Type B pancreatic cell (in vitro differentiated cells): Measurements from ENCODE around the gene DHRS3. TPM values are rescaled to one million over a fixed set of nuclear protein-coding genes. Genes with fewer than 3 reads are reported as not detected.
"Not testable (repeated sequence)": the region's sequence is repeated elsewhere in the genome, so short reads cannot be mapped to it uniquely, and the experiment has no call there.

Experiments used
- DNase-seq: peaks from one replicate; pipeline ENCODE4 v3.0.0; 2021; ENCODE audit warnings: mixed read lengths; ENCODE audit not compliant: unreplicated experiment; ENCODE audit errors: extremely low spot score
- H3K27ac Mint-ChIP-seq: 2 replicates; pipeline ENCODE4 v1.8.0; 2021; ENCODE audit warnings: mild to moderate bottlenecking, mixed read lengths
- H3K27me3 Mint-ChIP-seq: 2 replicates; pipeline ENCODE4 v1.8.0; 2021; ENCODE audit warnings: mixed read lengths
- H3K36me3 Mint-ChIP-seq: 2 replicates; pipeline ENCODE4 v1.8.0; 2021; ENCODE audit warnings: mixed read lengths
- H3K4me1 Mint-ChIP-seq: one replicate; pipeline ENCODE4 v1.8.0; 2021; ENCODE audit warnings: mixed read lengths; ENCODE audit not compliant: unreplicated experiment
- H3K4me3 Mint-ChIP-seq: 2 replicates; pipeline ENCODE4 v1.8.0; 2021; ENCODE audit warnings: mild to moderate bottlenecking, mixed read lengths
- H3K9me3 Mint-ChIP-seq: 2 replicates; pipeline ENCODE4 v1.8.0; 2021; ENCODE audit warnings: mixed read lengths
- CTCF ChIP-seq: fragments of 200-600 bp; sonication (generic); conservative IDR thresholded peaks from 2 replicates; pipeline ENCODE4 v1.5.0; 2021; ENCODE audit warnings: antibody characterized with exemption, mild to moderate bottlenecking
- total RNA-seq: library from RNA; stranded (reverse); gene quantifications from 2 replicates; pipeline ENCODE4 v1.2.1, GENCODE V29; 2021; ENCODE audit warnings: low replicate concordance

The DHRS3 gene
- total RNA-seq, 1 donor from 2014 or later: 143 TPM

GRCh38 chr1:12568009-12568767 lies 49.8 kb downstream of the DHRS3 start:
- DNase-seq: no peak
- peaks cover 32% of the 10 kb centered on the region for H3K36me3 Mint-ChIP-seq
- no peak for TF ChIP-seq CTCF
- H3K4me1 Mint-ChIP-seq: no peaks in the 10 kb centered on the region
- H3K4me3 Mint-ChIP-seq: no peak overlapping the region
- H3K27me3 Mint-ChIP-seq: no peaks in the 10 kb centered on the region
- no peaks in the 10 kb centered on the region for H3K9me3 Mint-ChIP-seq
- peak overlapping the region; percentile 77 for H3K27ac Mint-ChIP-seq

DNA sequence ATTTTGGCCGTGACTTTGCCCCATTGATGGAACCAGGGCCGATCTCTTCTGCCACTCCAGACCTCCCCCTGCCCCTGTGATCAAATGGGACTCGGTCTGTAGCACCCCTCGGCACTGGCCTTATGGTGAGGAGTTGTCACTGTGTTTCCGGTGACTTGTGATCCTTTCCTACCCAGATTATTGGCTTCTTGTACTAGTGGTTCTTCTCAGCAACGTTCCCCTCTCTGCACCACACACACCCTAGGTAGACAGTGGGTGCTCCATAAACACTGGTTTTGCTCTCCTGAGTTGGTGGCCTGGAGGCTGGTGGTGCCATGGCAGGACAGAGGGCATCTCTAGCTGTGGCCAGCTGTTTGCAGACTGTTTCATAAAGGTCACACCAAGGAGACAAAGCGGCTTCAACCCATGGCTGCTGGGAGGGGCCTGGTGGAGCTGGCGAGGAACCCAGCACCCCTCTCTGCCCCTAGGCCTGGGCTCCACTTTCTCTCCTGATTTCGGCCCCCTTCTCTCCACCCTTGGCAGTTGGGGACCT lies 50.7 kb downstream of the DHRS3 start:
- Mint-ChIP-seq H3K27me3 (no peaks in the 10 kb centered on the region), H3K4me3 (no peak overlapping the region), H3K27ac (peak overlapping the region; percentile 77), H3K4me1 (no peaks in the 10 kb centered on the region), H3K9me3 (peaks cover 8% of the 10 kb centered on the region), H3K36me3 (peaks cover 27% of the 10 kb centered on the region)
- no peak for DNase-seq
- TF ChIP-seq CTCF: no peak

DNA sequence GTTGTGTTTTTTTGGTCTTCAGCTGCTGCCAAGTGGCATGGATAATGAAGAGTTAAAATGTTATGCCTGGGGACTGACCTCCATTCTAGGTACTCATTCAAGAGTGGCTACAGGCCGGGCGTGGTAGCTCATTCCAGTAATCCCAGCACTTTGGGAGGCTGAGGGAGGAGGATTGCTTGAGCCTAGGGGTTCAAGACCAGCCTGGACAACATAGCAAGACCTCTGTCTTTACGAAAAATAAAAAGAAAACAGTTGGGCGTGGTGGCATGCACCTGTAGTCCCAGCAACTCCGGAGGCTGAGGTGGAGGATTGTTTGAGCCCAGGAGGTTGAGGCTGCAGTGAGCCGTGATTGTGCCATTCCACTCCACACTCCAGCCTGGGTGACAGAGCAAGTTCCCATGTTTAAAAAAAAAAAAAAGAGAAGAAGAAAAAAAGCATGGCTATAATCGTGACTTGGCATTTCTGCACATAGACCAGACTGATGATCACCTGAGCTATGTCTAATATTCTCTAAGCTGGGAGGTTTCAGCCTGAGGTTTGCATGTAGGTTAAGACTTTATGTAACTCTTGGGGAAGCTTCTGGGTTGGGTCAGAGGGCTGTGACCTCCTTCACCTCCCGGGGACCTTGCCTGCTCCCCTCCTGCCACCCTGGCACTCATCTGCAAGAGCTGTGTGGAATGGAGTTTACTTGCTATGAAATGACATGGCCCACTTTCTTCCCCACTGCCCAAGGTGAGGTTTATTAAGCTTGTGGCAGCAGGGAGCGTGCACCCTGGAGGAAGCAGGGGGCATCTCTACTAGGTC lies 51.3 kb downstream of the DHRS3 start:
- Mint-ChIP-seq H3K4me3 (no peak overlapping the region), H3K4me1 (no peaks in the 10 kb centered on the region), H3K36me3 (peaks cover 26% of the 10 kb centered on the region), H3K9me3 (peaks cover 9% of the 10 kb centered on the region), H3K27ac (peak overlapping the region; percentile 77), H3K27me3 (no peaks in the 10 kb centered on the region)
- no peak for TF ChIP-seq CTCF
- no peak for DNase-seq

- Mint-ChIP-seq H3K4me3 (no peak overlapping the region), H3K4me1 (no peaks in the 10 kb centered on the region), H3K27ac (peak overlapping the region; percentile 77), H3K27me3 (no peaks in the 10 kb centered on the region), H3K9me3 (peaks cover 9% of the 10 kb centered on the region), H3K36me3 (peaks cover 26% of the 10 kb centered on the region)
- TF ChIP-seq CTCF: no peak
- DNase-seq: no peak
These were observed 52.1 kb downstream of the DHRS3 start for GRCh38 chr1:12565966-12566352.

DNA sequence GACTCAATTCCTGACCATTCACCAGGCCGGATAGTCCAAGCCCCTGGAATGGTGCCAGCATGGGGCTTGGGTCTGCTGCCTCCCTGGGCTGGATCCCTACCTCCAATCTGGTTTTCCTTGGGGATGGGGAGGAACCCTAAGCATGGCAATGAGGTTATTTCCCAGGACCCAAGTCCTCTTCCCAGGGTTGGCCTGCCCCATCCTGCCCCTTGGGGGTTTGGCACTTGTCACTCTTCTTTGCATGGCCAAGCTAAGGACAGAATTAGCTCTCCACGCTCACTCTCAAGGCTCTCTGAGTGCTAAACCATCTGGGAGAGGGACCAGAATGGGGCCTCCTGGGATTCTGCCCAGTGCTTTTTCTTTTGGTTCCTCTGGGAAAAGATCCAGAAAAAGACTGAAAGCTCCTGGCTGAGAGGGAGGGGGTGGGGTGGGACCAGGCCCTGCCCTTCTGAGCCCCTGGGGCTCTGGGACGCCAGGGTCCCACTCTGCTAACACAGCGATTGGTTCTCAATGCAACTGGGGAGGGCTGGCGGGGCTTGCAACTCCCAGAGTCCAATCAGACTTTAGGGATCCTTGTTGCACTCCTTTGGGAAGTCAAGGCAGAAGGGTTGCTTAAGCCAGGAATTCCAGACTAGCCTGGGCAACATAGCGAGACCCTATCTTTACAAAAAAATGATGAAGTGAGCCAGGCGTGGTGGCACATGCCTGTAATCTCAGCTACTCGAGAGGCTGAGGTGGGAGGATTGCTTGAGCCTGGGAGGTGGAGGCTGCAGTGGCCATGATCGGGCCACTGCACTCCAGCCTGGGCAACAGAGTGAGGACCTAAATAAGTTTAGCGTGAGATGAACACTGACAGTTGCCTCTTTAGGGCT lies 52.7 kb downstream of the DHRS3 start:
- Mint-ChIP-seq H3K27ac (peak overlapping the region; percentile 77), H3K4me1 (no peaks in the 10 kb centered on the region)
- TF ChIP-seq CTCF: no peak

GRCh38 chr1:12564251-12564650 lies 53.8 kb downstream of the DHRS3 start:
- H3K4me1 Mint-ChIP-seq, H3K9me3 Mint-ChIP-seq, H3K27me3 Mint-ChIP-seq, DNase-seq, H3K4me3 Mint-ChIP-seq: not testable (repeated sequence)
- H3K36me3 Mint-ChIP-seq: peaks cover 20% of the 10 kb centered on the region
- peak overlapping the region; percentile 18 for H3K27ac Mint-ChIP-seq

More for the DNA sequence above, 52.7 kb downstream of the DHRS3 start:
- DNase-seq: no peak
- Mint-ChIP-seq H3K4me3 (no peak overlapping the region), H3K27me3 (no peaks in the 10 kb centered on the region), H3K9me3 (peaks cover 9% of the 10 kb centered on the region), H3K36me3 (peaks cover 25% of the 10 kb centered on the region)
